Esophagus muscularis mucosa (tissue), 4 donors: ENCODE measurements around the gene PRRC2B. TPM values are rescaled to one million over a fixed set of nuclear protein-coding genes. Genes with fewer than 3 reads are reported as not detected.
A peak's percentile ranks its signal among the peaks of the same experiment; 100 is the strongest.
"Not testable (repeated sequence)": the region's sequence is repeated elsewhere in the genome, so short reads cannot be mapped to it uniquely, and the experiment has no call there.

Experiments used
- DNase-seq: peaks from one replicate; pipeline ENCODE4 v3.0.0-alpha.2; 2017; ENCODE audit errors: extremely low spot score
- H3K27ac ChIP-seq, 4 donors: fragments of 200-600 bp; sonication (generic); replicated peaks in 1 of 4; 1 replicate in 3 of 4; 2 replicates in 1 of 4; pipeline ENCODE4 v1.5.1; 2016 to 2019; ENCODE audit warnings: mild to moderate bottlenecking in 1 of 4
- H3K27me3 ChIP-seq, 4 donors: fragments of 200-600 bp; sonication (generic); one replicate each; pipeline versions ENCODE4 v1.5.1 to v1.6.0; 2016 to 2019
- H3K36me3 ChIP-seq, 4 donors: fragments of 200-600 bp; sonication (generic); one replicate each; pipeline ENCODE4 v1.5.1; 2016 to 2019
- H3K4me1 ChIP-seq, 4 donors: fragments of 200-600 bp; sonication (generic); one replicate each; pipeline ENCODE4 v1.5.1; 2016 to 2019
- H3K4me3 ChIP-seq, 4 donors: fragments of 200-600 bp; sonication (generic); 1 replicate in 2 of 4; 2 replicates in 2 of 4; pipeline ENCODE4 v1.5.1; 2016 to 2019; ENCODE audit warnings: mild to moderate bottlenecking in 4 of 4, moderate library complexity in 1 of 4
- H3K9me3 ChIP-seq, 4 donors: fragments of 200-600 bp; sonication (generic); 1 replicate in 3 of 4; 2 replicates in 1 of 4; pipeline ENCODE4 v1.5.1; 2016 to 2019
- CTCF ChIP-seq, 3 experiments: fragments of 200-600 bp in 2 of 3; fragments of 450-650 bp in 1 of 3; sonication (generic) in 2 of 3; IDR thresholded peaks; one replicate each; pipeline ENCODE4 v1.5.1; 2017 to 2019; ENCODE audit warnings: antibody characterized with exemption in 3 of 3, mild to moderate bottlenecking in 2 of 3, moderate library complexity in 1 of 3
- EP300 ChIP-seq: sonication (generic); formaldehyde crosslinking; IDR thresholded peaks from one replicate; pipeline ENCODE4 v1.6.1; 2017; ENCODE audit warnings: antibody characterized with exemption
- POLR2A ChIP-seq: fragments of 450-650 bp; IDR thresholded peaks from one replicate; pipeline ENCODE4 v1.6.1; 2017; ENCODE audit warnings: antibody characterized with exemption, moderate library complexity, mild to moderate bottlenecking, low read depth
- POLR2AphosphoS5 ChIP-seq, 2 donors: sonication (generic); formaldehyde crosslinking; IDR thresholded peaks; one replicate each; pipeline ENCODE4 v1.6.1; 2017; ENCODE audit warnings: antibody characterized with exemption in 2 of 2
- WGBS: methylation state at CpG from one replicate; pipeline ENCODE4 v1.1.5; 2018; 5-methylcytosine and 5-hydroxymethylcytosine counted together
- intact Hi-C: fragments of 100-400 bp; cut with DNase I; formaldehyde crosslinking; loops from one replicate; pipeline ENCODE4 v1.15.1; 2023
- total RNA-seq, 4 donors: library from RNA; depleted of rRNA; stranded (reverse); fragments of >200 nt; gene quantifications; one replicate each; pipeline versions ENCODE4 v1.1.0 to v1.2.1, GENCODE V29; 2016

PRRC2B gene
- total RNA-seq, 4 donors from 2014 or later, result 109 to 226 (median 148) TPM

GRCh38 chr9:131361202-131361833, 32.6 kb upstream of the PRRC2B start:
- no peak overlapping the region for H3K27ac ChIP-seq
- DNase-seq, result no peak
- TF ChIP-seq POLR2A (no peak), CTCF (IDR thresholded peaks at IDR 0.05) (no peak), EP300 (no peak), POLR2AphosphoS5 (IDR thresholded peaks at IDR 0.05) (no peak)
- 61% methylated on average over 8 of the region's 8 CpGs for WGBS
- H3K27me3 ChIP-seq, result no peaks in the 10 kb centered on the region
- intact Hi-C loops, result no loop called here
- H3K4me1 ChIP-seq, result peaks cover 4 to 12% (median 10%) of the 10 kb centered on the region in 4 donors
- no peak overlapping the region for H3K4me3 ChIP-seq
- H3K9me3 ChIP-seq, result no peaks in the 10 kb centered on the region
- H3K36me3 ChIP-seq, result no peaks in the 10 kb centered on the region

GRCh38 chr9:131365546-131365945, 28.3 kb upstream of the PRRC2B start:
- no peak for DNase-seq
- intact Hi-C loops, result loop anchor here (5.0 kb wide), 1 partner anchor 112 kb away; no protein-coding TSS in a partner anchor

GRCh38 chr9:131366761-131367401, 27.0 kb upstream of the PRRC2B start:
- no peaks in the 10 kb centered on the region for H3K27me3 ChIP-seq
- intact Hi-C loops, result loop anchor here (5.0 kb wide), 1 partner anchor 110 kb away; no protein-coding TSS in a partner anchor
- H3K36me3 ChIP-seq, result no peaks in the 10 kb centered on the region
- WGBS, result 44% methylated on average over 6 of the region's 6 CpGs
- no peaks in the 10 kb centered on the region for H3K9me3 ChIP-seq
- no peak overlapping the region for H3K27ac ChIP-seq
- H3K4me1 ChIP-seq, result peaks cover 0 to 11% (median 2%) of the 10 kb centered on the region in 4 donors
- no peak overlapping the region for H3K4me3 ChIP-seq
- no peak for DNase-seq
- TF ChIP-seq CTCF (IDR thresholded peaks at IDR 0.05), result peak; percentile 25 to 37 (median 35)
- no peak for TF ChIP-seq EP300
- no peak for TF ChIP-seq POLR2A

More at GRCh38 chr9:131365546-131365945, 28.3 kb upstream of the PRRC2B start:
- H3K27me3 ChIP-seq, result no peaks in the 10 kb centered on the region
- H3K36me3 ChIP-seq, result no peaks in the 10 kb centered on the region
- 100% methylated on average over 1 of the region's 1 CpG for WGBS
- H3K4me3 ChIP-seq, result no peak overlapping the region
- no peaks in the 10 kb centered on the region for H3K9me3 ChIP-seq
- H3K27ac ChIP-seq, result no peak overlapping the region
- TF ChIP-seq POLR2A, result no peak
- TF ChIP-seq EP300, result no peak
- no peak for TF ChIP-seq CTCF (IDR thresholded peaks at IDR 0.05)
- TF ChIP-seq POLR2AphosphoS5 (IDR thresholded peaks at IDR 0.05), result no peak
- H3K4me1 ChIP-seq, result peaks cover 7 to 20% (median 10%) of the 10 kb centered on the region in 4 donors

GRCh38 chr9:131367450-131367849, 26.4 kb upstream of the PRRC2B start:
- H3K4me3 ChIP-seq, result no peak overlapping the region
- WGBS, result 86% methylated on average over 2 of the region's 2 CpGs
- H3K4me1 ChIP-seq, result peaks cover 2 to 16% (median 4%) of the 10 kb centered on the region in 4 donors
- no peak overlapping the region for H3K27ac ChIP-seq
- no peaks in the 10 kb centered on the region for H3K27me3 ChIP-seq
- no peak for TF ChIP-seq POLR2A
- no peak for TF ChIP-seq EP300
- no peaks in the 10 kb centered on the region for H3K9me3 ChIP-seq
- DNase-seq, result no peak
- no peaks in the 10 kb centered on the region for H3K36me3 ChIP-seq
- intact Hi-C loops, result loop anchor here (5.0 kb wide), 1 partner anchor 110 kb away; no protein-coding TSS in a partner anchor

GRCh38 chr9:131370638-131371037, 23.2 kb upstream of the PRRC2B start:
- intact Hi-C loops, result no loop called here

GRCh38 chr9:131372599-131372973, 21.3 kb upstream of the PRRC2B start:
- Histone ChIP-seq H3K4me3 (peak overlapping the region; percentile 66 to 68 (median 68)), H3K4me1 (peaks cover 7 to 14% (median 12%) of the 10 kb centered on the region in 4 donors), H3K27ac (peak overlapping the region; percentile 90 to 95 (median 92))
- H3K36me3 ChIP-seq, H3K9me3 ChIP-seq, intact Hi-C loops, H3K27me3 ChIP-seq, DNase-seq: not testable (repeated sequence)
- WGBS, result 64% methylated on average over 17 of the region's 17 CpGs

More at GRCh38 chr9:131370638-131371037, 23.2 kb upstream of the PRRC2B start:
- Histone ChIP-seq H3K4me3 (no peak overlapping the region), H3K27me3 (no peaks in the 10 kb centered on the region), H3K27ac (no peak overlapping the region), H3K36me3 (no peaks in the 10 kb centered on the region), H3K9me3 (no peaks in the 10 kb centered on the region), H3K4me1 (peaks cover 7 to 21% (median 13%) of the 10 kb centered on the region in 4 donors)
- no peak for TF ChIP-seq POLR2AphosphoS5 (IDR thresholded peaks at IDR 0.05)
- TF ChIP-seq EP300, result no peak
- no peak for TF ChIP-seq POLR2A
- TF ChIP-seq CTCF (IDR thresholded peaks at IDR 0.05), result no peak
- no peak for DNase-seq
- 89% methylated on average over 2 of the region's 2 CpGs for WGBS

GRCh38 chr9:131374638-131375037, 19.2 kb upstream of the PRRC2B start:
- WGBS, result 78% methylated on average over 5 of the region's 5 CpGs
- intact Hi-C loops, H3K36me3 ChIP-seq, H3K4me3 ChIP-seq, H3K27me3 ChIP-seq, H3K27ac ChIP-seq, H3K9me3 ChIP-seq, DNase-seq: not testable (repeated sequence)
- peaks cover 7 to 14% (median 12%) of the 10 kb centered on the region in 4 donors for H3K4me1 ChIP-seq
